Stimulated activated CD4-positive, alpha-beta T cell treated with anti-CD3 and anti-CD28 coated beads, TNF-alpha, amount 100 ng/mL, for 4 hours (primary cell): ENCODE data around the gene TAF4B.
"Not testable (repeated sequence)": the region's sequence is repeated elsewhere in the genome, so short reads cannot be mapped to it uniquely, and the experiment has no call there.

ENCODE experiments used
- DNase-seq, 3 experiments: peaks; one replicate each; pipeline ENCODE4 v3.0.0-alpha.2; 2020; ENCODE audit warnings: low read depth in 3 of 3

Gene TAF4B

DNA sequence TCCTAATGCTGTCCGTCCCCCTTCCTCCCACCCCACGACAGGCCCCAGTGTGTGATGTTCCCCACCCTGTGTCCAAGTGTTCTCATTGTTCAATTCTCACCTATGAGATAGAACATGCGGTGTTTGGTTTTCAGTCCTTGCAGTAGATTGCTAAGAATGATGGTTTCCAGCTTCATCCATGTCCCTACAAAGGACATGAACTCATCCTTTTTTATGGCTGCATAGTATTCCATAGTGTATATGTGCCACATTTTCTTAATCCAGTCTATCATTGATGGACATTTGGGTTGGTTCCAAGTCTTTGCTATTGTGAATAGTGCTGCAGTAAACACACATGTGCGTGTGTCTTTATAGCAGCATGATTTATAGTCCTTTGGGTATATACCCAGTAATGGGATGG, 12.5 kb downstream of the TAF4B start:
- DNase-seq, result not testable (repeated sequence)

DNA sequence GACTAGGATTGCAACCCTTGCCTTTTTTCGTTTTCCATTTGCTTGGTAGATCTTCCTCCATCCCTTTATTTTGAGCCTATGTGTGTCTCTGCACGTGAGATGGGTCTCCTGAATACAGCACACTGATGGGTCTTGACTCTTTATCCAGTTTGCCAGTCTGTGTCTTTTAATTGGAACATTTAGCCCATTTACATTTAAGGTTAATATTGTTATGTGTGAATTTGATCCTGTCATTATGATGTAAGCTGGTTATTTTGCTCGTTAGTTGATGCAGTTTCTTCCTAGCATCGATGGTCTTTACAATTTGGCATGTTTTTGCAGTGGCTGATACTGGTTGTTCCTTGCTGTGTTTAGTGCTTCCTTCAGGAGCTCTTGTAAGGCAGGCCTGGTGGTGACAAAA, 16.1 kb downstream of the TAF4B start:
- DNase-seq, result not testable (repeated sequence)

DNA sequence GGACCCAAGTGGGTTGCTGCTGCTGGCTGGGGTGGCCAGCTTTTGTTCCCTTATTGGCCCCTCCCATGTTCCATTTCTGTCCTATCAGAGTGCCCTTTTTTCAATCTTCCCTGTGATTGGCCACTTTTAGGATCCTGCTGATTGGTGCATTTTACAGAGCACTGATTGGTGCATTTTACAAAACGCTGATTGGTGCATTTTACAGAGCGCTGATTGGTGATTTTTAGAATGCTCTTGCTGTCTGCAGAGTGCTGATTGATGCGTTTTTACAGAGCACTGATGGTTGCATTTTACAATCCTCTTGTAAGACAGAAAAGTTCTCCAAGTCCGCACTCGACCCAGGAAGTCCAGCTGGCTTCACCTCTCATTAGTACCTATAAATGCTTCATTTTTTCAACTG, 19.2 kb downstream of the TAF4B start:
- DNase-seq, result not testable (repeated sequence)

DNA sequence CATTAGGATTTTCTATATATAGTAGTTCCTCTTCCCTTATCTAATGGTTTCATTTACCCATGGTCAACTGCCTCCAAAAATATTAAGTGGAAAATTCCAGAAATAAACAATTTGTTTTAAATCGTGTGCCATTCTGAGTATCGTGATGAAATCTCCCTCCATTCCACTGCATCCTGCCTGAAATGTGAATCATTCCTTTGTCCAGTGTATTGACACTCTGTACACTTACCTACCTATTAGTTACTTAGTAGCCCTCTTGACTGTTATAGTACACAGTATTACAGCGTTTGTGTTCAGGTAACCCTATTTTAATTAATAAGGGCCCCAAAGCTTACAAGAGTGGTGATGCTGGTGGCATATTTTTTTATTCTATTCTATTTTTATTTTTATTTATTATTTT, 26.2 kb downstream of the TAF4B start:
- DNase-seq, result no peak

DNA sequence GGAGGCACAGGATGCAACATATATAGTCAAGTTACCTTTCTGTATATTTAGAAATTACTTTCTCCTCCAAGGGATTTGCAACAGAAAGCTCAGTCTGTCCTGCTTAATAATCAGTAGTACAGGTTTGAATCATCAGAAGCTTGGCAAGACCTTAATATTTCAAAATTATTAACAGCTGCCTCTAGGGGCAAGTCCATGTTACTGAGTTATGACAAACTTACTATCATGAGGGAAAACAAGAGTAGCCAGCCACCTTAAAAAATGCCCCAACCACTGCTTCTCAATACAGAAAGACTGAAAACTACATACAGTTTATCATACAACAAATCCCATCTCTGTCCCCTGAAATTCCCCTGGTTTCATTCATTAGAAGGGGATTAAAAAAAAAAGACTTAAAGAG, 28.6 kb downstream of the TAF4B start:
- not testable (repeated sequence) for DNase-seq

DNA sequence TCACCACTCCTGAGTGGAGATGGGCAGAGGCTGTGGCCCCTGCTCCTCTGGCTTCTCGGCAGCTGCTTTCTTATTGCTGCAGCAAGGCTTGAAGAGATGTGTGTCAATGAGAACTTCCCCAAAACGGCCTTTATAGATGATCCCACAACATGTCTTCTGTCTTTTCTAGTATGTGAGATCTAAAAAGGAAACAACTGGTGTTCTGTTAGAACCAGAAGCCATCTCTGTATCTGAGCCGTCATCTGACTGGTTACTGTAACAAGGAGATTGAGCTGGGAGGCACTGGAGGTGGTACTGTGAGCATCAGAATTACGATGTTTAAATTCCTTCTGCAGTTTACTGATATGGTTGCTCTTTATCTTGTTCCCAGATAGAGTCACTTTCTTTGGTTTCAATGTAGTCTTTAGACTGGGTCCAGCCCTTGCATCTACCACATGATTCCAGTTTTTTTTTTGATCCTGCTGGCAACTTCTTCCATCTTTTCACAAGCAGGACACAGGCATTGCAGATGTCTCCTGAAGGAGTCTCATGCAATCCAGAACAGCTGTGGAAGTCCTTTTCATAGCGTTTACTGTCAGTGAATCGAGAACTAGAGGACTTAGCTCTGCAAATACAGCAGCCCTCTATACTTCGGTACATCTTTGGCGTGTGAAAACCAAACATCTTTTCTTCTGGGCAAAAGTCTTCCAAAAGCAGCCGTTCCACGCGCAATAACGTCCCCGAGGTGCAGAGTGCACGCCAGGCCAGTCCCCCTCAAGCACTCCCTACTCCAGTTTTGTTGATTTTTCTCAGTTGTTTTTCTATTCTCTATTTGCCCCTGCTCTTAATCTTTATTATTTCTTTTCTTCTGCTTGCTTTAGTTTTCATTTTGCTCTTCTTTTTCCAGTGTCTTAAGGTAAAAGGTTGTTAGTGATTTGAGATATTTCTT, 29.7 kb downstream of the TAF4B start:
- no peak for DNase-seq

DNA sequence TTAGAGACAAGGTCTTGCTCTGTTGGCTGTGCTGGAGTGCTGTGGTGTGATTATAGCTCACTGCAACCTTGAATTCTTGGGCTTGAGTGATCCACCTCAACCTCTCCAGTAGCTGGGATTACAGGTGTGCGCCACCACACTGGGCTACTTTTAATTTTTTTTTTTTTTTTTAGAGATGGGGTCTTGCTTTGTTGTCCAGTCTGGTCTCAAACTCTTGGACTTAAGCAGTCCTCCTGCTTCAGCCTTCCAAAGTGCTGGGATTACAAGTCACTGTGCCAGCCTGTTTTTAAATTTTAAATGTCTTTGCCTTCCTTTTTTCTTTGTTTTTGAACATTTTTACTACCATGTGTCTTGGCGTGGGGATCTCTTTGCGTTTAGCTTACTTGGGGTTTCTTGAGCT, 32.5 kb downstream of the TAF4B start:
- no peak for DNase-seq

DNA sequence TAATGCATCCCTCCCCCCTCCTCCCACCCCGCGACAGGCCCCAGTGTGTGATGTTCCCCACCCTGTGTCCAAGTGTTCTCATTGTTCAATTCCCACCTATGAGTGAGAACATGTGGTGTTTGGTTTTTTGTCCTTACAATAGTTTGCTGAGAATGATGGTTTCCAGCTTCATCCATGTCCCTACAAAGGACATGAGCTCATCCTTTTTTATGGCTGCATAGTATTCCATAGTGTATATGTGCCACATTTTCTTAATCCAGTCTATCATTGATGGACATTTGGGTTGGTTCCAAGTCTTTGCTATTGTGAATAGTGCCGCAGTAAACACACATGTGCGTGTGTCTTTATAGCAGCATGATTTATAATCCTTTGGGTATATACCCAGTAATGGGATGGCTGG, 33.2 kb downstream of the TAF4B start:
- not testable (repeated sequence) for DNase-seq

DNA sequence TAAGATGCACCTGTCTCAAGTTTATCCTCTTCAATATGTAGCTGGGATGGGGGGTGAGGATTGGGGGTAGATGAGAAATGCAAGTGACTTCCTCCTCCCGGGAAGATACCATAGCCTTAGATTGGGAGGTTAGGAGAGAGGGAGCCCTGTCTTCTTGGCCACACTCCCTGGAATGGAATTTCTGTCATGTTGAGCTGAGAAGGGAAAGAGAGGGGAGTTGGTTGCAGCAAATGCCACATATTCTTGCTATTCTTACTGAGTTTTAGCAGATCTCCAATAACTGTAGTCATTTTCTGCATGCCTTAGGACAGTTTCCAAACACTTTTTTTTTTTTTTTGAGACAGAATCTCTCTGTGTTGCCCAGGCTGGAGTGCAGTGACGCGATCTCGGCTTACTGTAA, 35.9 kb downstream of the TAF4B start:
- no peak for DNase-seq

DNA sequence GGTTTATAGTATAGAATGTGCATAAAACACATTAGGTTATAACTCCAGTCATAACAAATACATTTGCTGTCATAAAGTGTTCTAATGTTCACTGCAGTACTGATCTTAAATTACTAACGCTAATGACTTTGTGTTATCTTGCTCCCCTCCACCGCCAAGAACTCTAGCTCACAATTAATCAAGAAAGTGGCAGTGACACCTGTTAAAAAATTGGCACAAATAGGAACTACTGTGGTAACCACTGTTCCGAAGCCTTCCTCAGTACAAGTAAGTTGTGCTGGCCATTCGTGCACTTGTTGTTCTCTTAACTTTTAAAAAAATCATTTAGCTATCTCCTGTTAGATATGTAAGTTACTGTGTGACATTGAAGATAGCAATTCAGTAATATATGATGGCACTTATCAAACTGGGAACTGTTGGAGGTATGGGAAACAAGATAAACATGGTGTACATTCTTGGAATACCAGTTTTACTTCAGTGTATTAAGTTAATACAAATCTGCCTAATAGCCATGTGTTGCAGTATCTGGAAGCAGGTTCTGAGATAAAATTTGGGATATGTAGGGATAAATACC, 41.2 kb downstream of the TAF4B start:
- DNase-seq, result no peak

DNA sequence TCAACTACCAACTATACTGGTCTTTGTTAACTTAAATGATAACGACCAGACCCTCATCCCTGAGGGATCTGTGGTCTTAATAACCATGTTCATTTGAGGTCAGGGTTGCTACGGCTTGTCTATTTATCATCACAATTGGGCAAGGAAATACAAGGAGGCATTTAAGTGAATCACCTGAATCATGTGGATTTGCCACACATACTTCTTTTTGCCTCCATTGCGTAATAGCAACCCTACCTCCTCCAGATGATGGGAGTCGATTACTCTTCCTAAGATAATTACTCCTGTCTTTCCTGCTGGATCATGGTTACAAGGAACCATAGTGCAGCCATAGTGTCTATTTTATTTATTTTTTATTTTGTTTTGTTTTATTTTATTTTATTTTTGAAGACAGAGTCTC, 42.2 kb downstream of the TAF4B start:
- no peak for DNase-seq

DNA sequence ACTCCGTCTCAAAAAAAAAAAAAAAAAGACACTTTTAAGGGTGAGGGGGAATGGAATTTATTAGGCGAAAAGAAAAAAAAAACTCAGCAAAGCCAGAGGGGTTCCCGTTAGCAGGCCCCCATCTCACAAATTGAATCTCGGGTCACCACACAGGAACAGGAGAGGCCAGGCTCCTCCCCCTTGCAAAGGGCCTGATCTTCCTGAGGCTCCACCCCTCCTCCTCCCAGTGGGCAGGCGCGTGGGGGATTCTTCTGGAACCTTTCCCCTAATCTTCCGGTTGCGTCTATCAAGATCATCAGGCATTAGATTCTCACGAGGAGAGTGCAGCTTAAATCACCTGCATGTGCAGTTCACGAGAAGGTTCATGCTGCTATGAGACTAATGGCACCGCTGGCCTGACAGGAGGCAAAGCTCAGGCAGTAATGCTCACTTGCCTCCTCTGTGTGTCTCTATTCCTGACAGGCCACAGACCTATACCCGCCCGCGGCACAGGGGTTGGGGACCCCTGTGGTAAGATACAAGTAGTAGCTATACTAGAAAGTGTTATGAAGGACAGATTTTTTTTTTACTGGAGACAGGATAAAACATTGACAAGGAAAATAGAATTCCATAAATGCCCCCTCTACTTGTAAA, 45.8 kb downstream of the TAF4B start:
- no peak for DNase-seq

DNA sequence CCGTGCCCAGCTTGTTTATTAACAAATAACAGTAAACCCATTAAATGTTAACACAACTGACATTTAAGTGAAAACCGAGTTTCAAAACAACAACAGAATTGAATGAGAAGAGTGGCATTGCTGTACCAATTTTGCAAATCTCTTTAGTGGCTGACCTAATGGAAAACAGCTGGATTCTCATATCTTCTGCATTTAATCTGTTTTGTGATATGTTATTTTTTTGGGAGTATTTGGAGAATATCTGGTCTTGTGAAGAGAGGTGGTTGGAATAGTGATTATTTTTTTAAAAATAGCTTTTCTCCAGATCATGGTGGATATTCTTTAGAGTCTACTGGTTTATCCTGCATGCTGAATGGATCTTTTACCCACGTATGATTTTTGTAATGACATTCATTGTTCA, 51.1 kb downstream of the TAF4B start:
- no peak for DNase-seq

DNA sequence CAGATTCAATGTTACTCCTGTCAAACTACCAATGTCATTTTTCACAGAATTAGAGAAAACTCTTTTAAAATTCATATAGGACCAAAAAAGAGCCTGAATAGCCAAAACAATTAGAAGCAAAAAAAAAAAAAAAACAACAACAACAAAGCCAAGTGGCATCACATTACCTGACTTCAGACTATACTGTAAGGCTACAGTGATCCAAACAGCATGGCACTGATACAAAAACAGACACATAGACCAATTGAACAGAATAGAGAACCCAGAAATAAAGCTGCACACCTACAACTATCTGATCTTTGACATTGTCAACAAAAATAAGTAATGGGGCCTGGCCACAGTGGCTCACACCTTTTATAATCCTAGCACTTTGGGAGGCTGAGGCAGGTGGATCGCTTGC, 53.2 kb downstream of the TAF4B start:
- DNase-seq, result no peak

DNA sequence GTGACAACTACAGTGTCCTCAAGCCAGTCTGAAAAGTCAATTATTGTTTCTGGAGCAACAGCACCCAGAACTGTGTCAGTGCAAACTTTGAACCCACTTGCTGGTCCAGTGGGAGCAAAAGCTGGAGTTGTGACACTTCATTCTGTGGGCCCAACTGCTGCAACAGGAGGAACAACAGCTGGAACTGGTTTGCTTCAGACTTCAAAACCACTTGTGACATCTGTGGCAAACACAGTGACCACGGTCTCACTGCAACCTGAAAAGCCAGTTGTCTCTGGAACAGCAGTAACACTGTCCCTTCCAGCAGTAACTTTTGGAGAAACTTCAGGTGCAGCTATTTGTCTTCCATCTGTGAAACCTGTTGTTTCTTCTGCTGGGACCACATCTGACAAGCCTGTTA, 59.8 kb downstream of the TAF4B start:
- DNase-seq, result no peak

DNA sequence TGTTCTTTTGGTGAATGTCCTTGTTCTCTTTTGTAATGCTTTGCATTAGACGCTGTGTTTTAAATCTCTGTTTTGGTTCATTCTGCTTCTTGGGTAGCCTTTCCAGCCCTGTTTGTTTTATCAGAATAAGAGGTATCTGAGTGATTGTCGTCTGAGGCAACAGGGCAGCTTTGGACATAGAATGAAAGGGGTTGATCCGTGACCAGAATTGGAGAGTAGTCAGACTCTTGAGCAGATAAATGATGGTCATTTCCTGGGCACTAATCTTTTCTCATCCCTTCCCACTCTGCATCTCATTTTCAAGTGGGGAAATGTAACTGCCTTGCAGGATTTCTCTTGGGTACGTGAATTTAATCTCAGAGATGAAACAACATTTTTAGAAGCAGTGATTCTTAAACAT, 61.4 kb downstream of the TAF4B start:
- DNase-seq, result no peak

DNA sequence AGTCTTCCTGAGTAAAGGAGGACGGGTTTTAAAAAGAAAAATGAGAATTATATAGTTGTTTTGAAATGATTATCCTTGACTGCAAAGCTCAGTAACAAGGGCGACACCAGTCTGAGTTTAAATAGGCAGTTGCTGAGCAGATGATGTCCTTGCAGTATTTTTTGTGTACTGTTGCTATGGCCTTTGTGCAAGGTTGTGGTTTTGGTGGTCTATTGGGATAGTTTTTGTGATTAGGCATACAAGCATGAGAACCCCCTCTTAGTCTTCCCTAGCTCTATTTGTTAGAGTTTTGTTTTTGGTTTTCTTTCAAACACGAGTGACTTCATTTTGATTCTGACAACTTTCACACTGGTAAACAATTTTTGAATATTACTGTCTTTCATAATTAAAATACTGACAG, 64.1 kb downstream of the TAF4B start:
- DNase-seq, result no peak

DNA sequence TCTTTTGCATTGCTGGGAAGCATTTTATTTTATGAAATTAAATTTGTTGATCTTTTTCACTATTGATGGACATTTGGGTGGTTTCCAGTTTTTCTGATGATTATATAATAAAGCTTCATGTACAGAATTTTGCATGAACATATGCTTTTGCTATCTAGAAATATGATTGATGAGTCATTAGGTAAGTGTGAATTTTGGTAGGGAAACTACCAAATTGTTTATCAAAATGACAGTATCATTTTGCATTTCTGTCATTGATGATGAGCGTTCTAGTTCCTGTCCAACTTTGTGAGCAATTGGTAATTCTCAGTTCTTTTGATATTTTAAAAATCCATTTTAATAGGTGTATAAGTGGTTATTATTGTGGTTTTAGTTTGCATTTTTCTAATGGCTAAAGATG, 67.7 kb downstream of the TAF4B start:
- DNase-seq, result no peak

DNA sequence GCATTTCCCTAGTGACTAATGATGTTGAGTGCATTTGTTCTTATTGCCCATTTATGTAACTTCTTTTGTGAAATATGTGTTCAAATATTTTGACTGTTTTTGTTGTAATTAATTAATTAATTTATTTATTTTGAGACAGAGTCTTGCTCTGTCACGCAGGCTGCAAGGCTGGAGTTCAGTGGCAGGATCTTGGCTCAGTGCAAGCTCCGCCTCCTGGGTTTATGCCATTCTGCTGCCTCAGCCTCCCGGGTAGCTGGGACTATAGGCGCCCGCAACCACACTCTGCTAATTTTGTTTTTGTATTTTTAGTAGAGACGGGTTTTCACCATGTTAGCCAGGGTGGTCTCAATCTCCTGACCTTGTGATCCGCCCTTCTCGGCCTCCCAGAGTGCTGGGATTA, 71.9 kb downstream of the TAF4B start:
- no peak for DNase-seq

DNA sequence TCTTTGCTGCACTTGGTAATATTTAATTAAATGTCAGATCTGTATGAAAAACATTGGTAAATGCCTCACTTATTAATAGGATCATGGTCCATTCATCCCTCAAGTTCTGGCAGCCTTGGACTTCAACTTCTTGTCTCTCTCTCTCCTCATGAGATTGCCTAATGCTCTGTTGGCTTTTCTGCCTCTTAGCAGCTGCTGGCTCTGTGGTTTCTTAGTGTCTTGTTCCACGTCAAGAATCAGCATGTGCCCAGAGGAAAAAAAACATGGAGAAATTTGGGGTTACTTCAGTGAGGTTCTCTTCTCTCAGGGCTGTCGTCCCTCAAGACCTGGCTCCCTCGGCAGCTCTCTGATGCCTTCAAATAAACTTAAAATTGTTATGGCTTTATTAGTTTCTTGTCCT, 75.4 kb downstream of the TAF4B start:
- DNase-seq, result no peak

DNA sequence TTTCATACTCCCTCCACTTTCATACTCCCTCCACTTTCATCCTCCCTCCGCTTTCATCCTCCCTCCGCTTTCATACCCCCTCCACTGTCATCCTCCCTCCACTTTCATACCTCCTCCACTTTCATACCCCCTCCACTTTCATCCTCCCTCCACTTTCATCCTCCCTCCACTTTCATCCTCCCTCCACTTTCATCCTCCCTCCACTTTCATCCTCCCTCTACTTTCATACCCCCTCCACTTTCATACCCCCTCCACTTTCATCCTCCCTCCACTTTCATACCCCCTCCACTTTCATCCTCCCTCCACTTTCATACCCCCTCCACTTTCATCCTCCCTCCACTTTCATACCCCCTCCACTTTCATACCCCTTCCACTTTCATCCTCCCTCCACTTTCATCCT, 77.0 kb downstream of the TAF4B start:
- not testable (repeated sequence) for DNase-seq

DNA sequence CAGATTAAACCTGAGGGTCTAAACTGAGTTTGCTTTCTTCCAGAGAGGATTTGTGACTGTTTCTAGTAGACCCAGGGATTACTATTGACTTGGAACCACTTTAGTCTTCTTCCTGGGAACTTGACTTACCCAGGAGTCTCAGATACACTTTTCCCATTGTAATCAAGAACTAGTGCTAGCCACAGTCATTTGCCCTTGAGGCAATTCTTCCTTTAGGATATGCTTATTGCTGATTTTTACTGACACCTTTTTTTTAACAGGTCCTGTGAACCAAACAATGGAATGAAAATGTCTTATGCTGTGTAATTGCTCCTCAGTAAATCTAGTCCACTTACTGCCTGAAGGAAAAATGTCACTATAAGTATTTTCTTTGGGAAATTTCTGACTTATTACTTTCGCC, 78.3 kb downstream of the TAF4B start:
- no peak for DNase-seq

DNA sequence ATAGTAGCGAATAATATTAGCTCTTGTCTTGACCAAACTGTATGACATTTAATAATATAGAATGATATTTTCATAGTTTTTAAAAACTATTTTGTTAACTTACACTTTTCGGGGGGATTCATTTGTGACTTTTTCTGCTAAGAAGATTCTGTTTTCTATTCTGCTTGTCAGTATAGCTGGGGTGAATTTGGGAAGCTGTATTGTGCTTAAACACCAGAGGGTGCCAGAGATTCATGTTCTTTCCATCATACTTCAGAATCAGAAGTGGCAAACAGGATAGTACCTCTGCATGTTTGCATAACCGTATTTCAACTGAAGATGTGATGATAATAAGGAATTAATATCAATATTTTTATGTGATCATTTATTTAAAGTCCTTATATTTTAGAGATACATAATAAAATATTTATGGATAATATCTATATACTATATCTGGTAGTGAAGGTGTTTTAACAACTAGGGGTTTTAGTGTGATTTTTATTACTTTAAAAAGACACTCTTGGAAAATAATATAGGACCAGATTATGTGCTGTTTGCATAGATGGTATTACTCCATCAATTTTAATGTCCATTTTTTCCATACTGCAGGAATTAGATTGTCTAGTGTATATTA, 81.0 kb downstream of the TAF4B start:
- no peak for DNase-seq
